GM12865 (cell line): ENCODE measurements around the gene SIAH2.

Experiments
- DNase-seq: peaks from one replicate; pipeline ENCODE4 v3.0.0; 2010; ENCODE audit warnings: low read depth
- H3K4me3 ChIP-seq: 2 replicates; pipeline ENCODE4 v1.5.1; 2011; ENCODE audit warnings: mild to moderate bottlenecking, low read depth, low read length, control low read depth
- TF ChIP-seq, protein P1 (sequence below): IDR thresholded peaks from 2 replicates; pipeline ENCODE4 v1.5.1; 2011; ENCODE audit warnings: low read length, control low read depth, low read depth, inconsistent platforms; ENCODE audit not compliant: insufficient read depth; ENCODE audit errors: missing control alignments

The SIAH2 gene

DNA sequence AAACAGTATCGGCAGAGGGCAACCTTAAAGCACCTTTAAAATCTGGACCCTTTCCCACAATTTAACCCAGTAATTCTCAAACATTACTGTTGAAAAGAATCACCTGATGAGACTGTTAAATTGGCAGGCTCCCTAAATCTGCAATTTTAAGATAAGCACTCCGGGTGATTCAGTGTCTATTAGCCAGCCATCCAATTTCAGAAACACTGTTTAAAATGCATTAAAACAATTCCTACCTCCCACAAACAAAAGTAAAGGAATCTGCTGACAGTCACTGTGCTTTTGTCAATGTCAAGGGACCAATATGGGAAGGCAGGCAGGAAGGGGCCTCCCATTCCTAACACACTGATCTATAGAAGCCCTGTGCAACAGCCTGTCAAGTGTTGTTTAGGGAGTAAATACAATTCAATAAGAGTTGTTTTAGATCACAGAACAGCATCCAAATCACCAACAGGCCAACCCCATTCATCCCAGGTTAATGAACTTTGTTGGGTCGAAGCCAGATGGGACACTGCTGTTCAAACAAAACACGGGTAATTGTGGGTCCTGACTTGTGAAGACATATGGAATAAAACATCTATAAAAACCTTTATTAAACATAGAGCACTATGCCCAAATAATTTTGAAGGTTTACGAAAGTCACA, 21.4 kb downstream of the SIAH2 start:
- no peak overlapping the region for H3K4me3 ChIP-seq
- TF ChIP-seq, protein P1, sequence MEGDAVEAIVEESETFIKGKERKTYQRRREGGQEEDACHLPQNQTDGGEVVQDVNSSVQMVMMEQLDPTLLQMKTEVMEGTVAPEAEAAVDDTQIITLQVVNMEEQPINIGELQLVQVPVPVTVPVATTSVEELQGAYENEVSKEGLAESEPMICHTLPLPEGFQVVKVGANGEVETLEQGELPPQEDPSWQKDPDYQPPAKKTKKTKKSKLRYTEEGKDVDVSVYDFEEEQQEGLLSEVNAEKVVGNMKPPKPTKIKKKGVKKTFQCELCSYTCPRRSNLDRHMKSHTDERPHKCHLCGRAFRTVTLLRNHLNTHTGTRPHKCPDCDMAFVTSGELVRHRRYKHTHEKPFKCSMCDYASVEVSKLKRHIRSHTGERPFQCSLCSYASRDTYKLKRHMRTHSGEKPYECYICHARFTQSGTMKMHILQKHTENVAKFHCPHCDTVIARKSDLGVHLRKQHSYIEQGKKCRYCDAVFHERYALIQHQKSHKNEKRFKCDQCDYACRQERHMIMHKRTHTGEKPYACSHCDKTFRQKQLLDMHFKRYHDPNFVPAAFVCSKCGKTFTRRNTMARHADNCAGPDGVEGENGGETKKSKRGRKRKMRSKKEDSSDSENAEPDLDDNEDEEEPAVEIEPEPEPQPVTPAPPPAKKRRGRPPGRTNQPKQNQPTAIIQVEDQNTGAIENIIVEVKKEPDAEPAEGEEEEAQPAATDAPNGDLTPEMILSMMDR = no peak
- DNase-seq = no peak

DNA sequence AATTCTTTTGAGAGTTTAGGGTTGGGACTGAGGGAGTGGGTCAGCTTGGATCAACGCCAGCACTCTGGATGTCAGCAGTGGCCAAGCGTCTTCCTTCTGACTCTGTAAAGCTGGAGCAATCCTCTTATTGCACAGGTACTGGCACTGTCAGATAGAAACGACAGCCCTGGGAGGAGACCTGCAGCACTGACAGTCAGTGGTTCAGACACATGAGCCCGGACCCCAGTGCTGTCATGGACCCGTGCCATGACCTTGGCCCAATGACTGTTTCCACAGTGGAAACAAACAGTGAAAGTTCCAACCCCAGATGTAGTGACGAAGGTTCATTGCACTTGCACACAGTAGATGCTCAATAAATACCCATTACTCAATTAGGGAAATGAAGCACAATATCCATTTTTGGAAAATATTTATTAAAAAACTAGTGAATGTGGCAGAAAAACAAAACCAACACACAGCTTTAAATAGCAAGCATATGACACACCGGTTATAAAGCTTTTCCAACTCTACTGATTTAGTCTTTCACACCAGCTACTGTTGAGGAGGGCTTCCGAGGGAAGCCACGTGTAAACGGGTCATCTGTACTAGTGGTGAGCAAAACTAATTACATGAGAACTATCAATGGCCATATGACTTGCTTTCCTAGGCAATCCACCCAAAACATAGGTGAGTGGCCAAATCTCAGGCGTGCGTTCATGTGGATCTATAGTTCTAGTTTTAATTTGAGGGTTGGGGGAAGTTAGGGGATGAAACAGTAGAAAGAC, 22.1 kb downstream of the SIAH2 start:
- TF ChIP-seq, protein P1 = no peak
- DNase-seq = no peak
- H3K4me3 ChIP-seq = no peak overlapping the region

DNA sequence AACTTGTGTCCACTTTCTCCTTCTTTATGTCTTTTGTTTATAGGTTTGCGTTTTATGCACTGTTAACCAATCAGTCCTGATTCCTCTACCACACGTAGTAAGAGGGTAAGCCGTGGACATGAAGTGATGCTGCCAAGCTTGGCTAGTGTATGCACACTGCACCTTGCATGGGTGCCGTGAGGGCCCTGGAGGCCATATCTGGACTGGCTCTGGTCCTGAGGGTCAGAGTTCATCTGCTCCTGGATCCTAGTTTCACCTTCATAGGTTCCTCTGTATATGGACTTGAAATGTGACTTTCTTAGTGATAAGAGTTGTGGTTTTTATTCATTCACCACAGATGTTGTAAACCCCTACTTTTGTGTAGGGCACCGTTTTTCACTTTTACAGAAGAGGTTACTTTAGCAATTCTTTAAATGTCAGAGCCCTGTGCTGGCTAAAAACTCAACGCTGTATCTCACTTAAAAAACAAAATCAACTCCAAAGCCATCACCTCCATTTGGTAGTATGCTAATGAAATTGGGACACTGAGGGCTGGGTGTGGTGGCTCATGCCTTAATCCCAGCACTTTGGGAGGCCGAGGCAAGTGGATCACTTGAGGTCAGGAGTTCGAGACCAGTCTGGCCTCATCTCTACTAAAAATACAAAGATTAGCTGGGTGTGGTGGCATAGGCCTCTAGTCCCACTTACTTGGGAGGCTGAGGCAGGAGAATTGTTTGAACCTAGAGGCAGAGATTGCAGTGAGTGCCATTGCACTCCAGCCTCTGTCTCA, 22.9 kb downstream of the SIAH2 start:
- peak; percentile 34 for DNase-seq
- H3K4me3 ChIP-seq = no peak overlapping the region
- TF ChIP-seq, protein P1 = no peak

DNA sequence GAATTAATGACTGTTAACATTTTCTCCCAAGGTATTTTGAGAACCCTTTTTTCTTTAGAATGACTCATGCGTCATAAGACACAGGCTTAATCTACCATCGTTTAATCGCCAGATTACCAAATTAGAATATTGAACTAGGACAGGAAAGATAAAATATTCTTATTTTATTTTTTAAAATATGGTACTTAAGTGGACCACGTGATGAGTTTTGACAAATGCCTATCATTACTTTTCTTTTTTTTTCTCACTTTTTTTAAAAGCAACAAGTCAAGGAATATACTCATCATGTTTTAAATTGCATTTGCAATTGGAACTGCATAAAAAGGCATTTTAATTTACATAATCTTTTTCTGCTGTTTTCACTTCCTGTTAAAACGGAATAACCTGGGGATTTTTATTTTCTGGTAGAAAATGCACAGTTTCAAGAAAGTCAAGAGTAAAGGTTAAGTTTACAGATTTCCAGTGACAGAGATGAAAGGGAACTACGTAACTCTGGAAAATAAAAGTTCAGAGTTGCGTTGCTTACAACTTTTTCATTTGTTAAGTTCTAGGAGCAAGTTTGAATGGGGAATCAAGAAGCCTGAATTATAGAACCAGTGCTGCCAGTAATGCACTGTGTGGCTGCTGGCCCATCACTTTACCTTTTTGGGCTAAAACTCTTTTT, 23.6 kb downstream of the SIAH2 start:
- TF ChIP-seq, protein P1 = no peak
- no peak overlapping the region for H3K4me3 ChIP-seq
- peak; percentile 48 for DNase-seq

DNA sequence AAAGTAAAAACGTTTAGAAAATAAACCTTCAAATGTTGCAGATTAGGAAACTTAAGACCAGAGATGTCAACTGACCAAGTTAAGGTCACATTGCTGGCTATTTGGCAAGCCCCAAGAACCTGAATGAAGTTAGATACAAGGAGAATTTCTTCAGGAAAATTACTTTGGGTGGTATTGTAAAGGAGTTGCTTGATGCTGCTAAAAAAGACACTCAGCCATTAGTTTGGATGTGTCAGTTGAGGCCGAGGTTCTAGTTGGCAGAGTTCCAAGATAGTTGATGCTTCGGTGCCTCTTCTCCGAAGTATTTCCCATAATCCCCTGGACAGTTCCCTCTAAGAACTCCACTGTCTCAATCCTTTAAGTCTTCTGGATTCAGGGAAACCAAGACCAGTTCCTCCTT, 24.3 kb downstream of the SIAH2 start:
- DNase-seq = no peak
- H3K4me3 ChIP-seq = no peak overlapping the region
- TF ChIP-seq, protein P1 = no peak

DNA sequence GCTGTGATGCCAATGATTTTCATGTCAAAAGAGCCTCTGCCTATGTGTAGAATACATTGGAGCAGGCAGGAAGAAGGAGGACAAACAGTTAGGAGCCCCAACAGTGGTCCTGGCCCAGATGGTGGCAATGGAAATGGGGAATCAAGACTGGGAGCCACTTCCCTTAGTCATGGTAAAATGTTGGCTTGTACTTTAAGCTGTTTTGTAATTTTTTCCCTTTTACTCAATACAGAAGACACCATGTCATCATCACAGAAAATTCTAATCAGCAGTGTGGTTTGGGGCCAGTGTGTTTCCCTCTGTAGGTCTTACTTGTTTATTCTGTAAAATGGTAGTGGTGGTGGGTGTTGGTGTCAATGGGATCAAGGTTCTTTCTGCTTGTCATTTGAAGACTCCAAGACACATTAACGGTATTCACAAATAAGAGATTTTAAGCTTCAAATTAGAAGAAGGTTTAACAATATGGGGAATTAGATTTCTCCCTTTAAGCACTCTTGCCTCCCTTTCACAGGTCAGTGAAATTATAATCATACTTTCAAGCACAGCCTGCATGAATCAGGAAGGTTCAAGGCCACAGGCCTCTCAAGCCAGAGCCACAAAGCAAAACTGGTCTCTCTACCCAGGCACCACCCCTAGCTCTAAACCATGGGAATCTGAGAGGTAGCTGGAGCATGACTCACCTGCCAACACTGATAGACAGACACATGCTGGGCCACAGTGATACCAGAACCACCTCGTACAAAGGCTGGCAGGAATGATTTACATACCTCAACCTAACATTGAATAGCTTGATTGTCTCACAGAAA, 24.9 kb downstream of the SIAH2 start:
- DNase-seq = peak; percentile 62
- TF ChIP-seq, protein P1 = no peak
- no peak overlapping the region for H3K4me3 ChIP-seq
